ENCODE results near the gene FOXP4.
A peak's percentile ranks its signal among the peaks of the same experiment; 100 is the strongest.

The FOXP4 gene

DNA sequence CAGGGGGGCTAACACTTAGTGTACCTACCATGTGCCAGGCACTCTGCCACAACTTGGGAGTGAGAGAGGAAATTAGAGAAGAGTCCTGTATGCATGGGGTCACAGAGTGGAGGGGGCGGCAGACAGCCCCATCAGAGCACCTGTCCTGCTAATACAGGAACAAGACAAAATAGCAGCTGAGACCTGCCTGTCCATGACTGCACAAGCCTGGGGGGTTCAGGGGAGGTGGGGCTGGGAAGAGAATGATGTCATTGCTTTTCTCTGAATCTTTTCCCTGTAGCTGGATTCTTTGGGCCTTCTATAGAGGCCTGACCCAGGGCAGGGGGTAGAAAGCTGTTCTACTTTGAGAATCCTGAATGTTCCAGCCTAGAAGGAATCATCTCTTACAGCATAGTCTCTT is 37.4 kb downstream of the FOXP4 start:
- no peak for DNase-seq (ENCODE audit: low read depth)

GRCh38 chr6:41584205-41584604 is 38.0 kb downstream of the FOXP4 start:
- no peak for DNase-seq (ENCODE audit: low read depth)

GRCh38 chr6:41584668-41585205 is 38.6 kb downstream of the FOXP4 start:
- no peak for DNase-seq (ENCODE audit: low read depth)

GRCh38 chr6:41585605-41586004 is 39.4 kb downstream of the FOXP4 start:
- no peak for DNase-seq (ENCODE audit: low read depth)

DNA sequence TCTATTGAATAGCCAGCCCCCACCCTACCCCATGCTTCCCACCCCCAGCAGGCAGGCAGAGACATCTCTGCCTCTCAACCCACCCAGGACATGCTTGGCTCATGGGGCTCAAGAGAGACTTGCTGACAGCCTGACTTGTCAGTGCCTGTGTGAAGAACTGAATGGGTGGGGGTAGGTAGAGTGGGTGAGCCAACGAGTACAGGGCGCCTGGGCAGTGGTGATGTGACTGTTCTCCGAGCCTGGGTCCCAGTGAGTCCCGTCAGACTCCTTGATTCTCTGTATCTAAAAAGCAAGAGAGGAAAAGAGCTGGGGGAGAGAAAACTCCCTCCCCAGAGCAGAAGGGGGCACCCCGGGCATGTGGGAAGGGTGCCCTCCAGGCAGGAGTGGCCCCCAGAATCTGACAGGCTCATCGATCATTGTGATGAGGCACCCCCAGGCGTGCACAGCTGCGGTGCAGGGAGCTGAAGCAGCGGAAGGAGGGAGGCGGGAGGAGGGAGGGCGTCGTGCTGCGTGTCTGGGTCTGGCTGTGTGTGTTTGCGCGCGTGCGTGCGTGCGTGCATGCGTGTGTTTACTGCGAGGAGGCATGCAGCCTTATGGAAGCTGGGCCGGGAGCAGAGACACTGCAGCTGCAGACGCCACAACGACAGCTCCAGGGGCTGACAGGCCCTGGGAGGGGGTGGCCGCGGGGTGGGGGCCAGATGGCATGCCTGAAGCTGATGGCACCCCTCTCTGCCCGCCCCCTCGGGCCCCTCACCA is 40.2 kb downstream of the FOXP4 start:
- no peak for DNase-seq (ENCODE audit: low read depth)

GRCh38 chr6:41587131-41587879 is 41.1 kb downstream of the FOXP4 start:
- DNase-seq (ENCODE audit: low read depth) = no peak

DNA sequence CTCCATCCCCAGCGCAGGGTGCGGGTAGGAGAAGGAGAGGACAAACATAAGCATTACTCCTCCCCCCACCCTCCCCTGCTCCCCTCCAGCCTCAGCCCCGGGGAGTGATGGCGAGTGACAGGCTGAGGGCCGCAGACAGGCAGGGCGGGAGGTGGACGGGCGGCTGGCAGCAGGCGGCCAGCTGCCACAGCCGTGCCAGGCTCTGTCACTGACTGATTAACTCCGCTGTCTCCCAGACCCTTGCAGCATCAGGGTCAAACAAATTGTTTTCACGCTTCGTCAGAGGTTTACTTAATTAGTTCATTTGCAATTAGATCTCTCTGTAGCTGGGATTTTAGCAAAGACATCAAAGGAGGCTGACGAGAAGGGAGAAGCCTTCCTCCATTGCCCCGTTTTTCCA is 41.9 kb downstream of the FOXP4 start:
- DNase-seq (ENCODE audit: low read depth) = no peak

DNA sequence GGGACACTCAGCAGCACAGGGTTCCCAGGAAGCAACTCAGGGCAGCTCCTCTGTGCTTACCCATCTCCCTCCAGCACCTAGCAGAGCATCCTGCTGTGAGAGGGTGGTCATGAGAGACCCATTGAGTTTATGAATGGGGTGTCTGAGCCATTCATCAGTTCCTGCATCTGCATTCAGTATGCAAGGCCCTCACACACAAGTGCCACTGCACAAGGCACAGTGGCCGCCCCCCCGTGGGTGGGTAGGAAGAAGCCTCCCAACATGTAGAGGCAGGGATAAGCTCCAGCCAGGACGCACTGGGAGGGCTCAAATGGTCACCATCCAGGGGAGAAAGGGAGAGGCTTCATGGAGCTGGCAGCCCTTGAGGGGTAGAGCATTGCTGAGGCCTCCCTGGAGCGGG is 43.0 kb downstream of the FOXP4 start:
- no peak for DNase-seq (ENCODE audit: low read depth)

- DNase-seq (ENCODE audit: low read depth) = no peak
Observed at GRCh38 chr6:41589636-41590622, 43.7 kb downstream of the FOXP4 start.

DNA sequence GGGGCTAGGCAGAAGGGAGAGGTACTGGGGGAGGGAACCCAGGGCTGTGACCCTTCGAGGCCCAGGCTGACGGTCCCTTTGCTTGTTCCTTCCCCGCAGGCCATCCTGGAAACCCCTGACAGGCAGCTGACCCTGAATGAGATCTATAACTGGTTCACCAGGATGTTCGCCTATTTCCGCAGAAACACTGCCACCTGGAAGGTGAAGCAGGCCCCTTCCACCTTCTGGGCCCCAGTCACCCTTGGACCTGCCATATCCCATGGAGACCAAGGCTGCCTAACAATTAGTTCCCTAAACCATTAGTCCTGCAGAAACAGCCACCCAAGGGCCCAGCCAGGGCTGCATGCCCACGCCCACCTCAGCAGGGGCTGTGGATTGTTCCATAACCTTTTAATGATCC is 44.9 kb downstream of the FOXP4 start:
- no peak for DNase-seq (ENCODE audit: low read depth)

- peak; percentile 77 for DNase-seq (ENCODE audit: low read depth)
Observed at GRCh38 chr6:41591859-41592502, 45.8 kb downstream of the FOXP4 start.

- DNase-seq (ENCODE audit: low read depth) = no peak
Observed at GRCh38 chr6:41593406-41593805, 47.2 kb downstream of the FOXP4 start.

GRCh38 chr6:41593839-41594238 is 47.7 kb downstream of the FOXP4 start:
- DNase-seq (ENCODE audit: low read depth) = no peak

- no peak for DNase-seq (ENCODE audit: low read depth)
Observed at GRCh38 chr6:41594326-41594725, 48.1 kb downstream of the FOXP4 start.

DNA sequence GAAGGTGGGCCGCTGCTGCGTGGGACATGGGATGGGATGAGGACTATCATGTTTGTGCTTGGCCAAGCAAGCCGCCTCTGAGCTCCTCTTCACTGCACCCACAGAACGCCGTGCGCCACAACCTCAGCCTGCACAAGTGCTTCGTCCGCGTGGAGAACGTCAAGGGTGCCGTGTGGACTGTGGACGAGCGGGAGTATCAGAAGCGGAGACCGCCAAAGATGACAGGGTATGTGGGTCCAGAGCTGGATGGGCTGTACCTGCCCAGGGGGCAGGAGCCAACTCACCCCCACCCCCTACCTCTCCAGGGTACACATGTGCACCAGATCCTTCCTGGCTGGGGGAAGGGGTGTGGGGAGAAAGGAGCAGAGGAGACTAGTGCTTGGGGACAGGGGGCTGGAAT is 48.6 kb downstream of the FOXP4 start:
- DNase-seq (ENCODE audit: low read depth) = no peak

DNA sequence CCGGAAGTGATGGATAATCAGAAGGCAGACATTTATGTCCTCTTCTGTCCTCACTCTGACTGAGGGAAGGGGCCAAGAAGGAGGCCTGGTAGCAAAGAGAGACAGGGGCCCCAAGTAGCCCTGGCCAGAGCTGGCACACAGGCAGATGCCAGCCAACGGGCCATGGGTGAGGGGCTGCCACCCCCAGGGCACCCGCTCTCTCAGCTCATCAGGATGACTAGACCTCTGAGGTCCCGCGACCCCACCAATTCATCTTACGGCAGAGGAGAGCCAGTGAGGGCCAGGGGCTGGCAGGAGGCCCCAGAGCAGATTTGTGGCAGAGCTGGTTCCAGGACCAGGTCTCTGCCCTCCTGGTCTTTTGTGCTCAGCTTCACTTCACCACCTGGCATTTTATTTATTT is 49.0 kb downstream of the FOXP4 start:
- no peak for DNase-seq (ENCODE audit: low read depth)

DNA sequence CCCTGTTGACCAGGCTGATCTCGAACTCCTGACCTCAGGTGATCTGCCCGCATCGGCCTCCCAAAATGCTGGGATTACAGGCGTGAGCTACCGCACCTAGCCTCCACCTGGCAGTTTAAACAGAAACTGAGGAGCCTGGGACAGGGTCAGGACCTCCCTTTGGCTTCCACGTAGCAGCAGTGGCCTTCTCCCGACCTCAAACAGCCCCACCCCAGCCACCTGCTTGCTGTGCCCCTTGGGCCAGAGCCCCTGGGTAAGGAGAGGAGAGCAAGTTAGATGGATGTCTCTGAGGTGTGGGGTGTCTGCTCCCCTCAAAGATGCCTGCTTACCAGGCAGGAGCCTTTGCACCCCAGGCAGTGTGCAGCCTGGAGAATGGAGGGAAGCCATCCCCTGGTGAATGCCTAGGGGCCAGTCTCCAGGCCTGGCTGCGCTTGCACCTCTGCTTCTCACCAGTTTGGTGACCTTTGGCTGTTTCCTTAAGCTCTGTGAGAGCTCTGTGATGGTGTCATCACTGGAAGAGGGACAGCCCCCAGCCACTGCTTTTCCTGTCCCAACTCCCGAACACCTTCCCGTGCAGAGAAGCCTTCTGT is 50.0 kb downstream of the FOXP4 start:
- DNase-seq (ENCODE audit: low read depth) = no peak

DNA sequence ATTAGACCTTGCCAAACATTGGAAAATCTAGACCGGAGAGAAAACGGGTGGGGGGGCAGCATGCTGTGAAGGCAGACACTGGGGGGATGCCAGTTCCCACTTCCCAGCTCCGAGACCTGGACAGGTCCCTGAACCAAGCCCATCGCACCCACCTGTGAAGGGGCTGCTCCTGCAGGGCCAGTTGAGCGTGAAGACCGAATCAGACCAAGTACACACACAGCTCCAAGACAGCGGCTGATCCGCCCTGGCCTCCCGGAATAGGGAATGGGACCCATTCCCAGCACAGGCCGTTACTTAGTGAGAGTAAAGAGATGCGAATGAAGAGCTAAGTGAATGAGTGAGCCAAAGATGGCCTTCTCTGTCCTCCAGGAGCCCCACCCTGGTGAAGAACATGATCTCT is 50.6 kb downstream of the FOXP4 start:
- no peak for DNase-seq (ENCODE audit: low read depth)

GRCh38 chr6:41597246-41598000 is 51.2 kb downstream of the FOXP4 start:
- no peak for DNase-seq (ENCODE audit: low read depth)

GRCh38 chr6:41598670-41599014 is 52.5 kb downstream of the FOXP4 start:
- DNase-seq (ENCODE audit: low read depth) = no peak
